A549 treated with ZK216348 at 1 μM for 4 hours (cell line): Measurements from ENCODE around the gene MAP3K12. TPM values are rescaled to one million over a fixed set of nuclear protein-coding genes. Genes with fewer than 3 reads are reported as not detected.

Experiments
- total RNA-seq: library from RNA; stranded (reverse); fragments of 200-300 nt; extraction: Qiagen RNA extraction; gene quantifications from 5 replicates; pipeline ENCODE4 v1.2.3, GENCODE V29; 2022; ENCODE audit warnings: low read depth

MAP3K12 gene
- 6.7 to 19.4 TPM (median 16.0 TPM) in 5 replicates for total RNA-seq

GRCh38 chr12:53499266-53500141 is at the start of gene MAP3K12:
Gene MAP3K12 (minus strand): TSS chr12:53499458. CDS start chr12:53487391, 12,067 bp downstream.

GRCh38 chr12:53506881-53507602 is 7.8 kb upstream of the MAP3K12 start, which contains the start of gene NPFF:
Gene NPFF (minus strand): TSS chr12:53507484. CDS start chr12:53507474, 10 bp downstream.

GRCh38 chr12:53500776-53501614 is 1.7 kb upstream of the MAP3K12 start, which contains the start of gene TARBP2:
Gene TARBP2 (plus strand): TSS chr12:53501283. CDS start chr12:53501409, 126 bp downstream.

GRCh38 chr12:53451661-53452158 is 47.5 kb downstream of the MAP3K12 start, which contains the start of gene PCBP2:
Gene PCBP2 (plus strand): TSS chr12:53452102. CDS start chr12:53454801, 2,699 bp downstream.

GRCh38 chr12:53441040-53441833 is 58.0 kb downstream of the MAP3K12 start, which contains the start of gene PRR13:
Gene PRR13 (plus strand): TSS chr12:53441734. CDS start chr12:53442715, 981 bp downstream.

Other genes with a start within 250 kb of the MAP3K12 start
- 10.5 to 24.6 TPM (median 22.1 TPM) in 5 replicates for gene ESPL1, start 231.2 kb downstream of the MAP3K12 start, total RNA-seq
- gene PFDN5, start 203.9 kb downstream of the MAP3K12 start, total RNA-seq = 459 to 605 TPM (median 496 TPM) in 5 replicates
- gene MYG1, start 199.8 kb downstream of the MAP3K12 start, total RNA-seq = 66.3 to 92.7 TPM (median 86.6 TPM) in 5 replicates
- gene AAAS, start 177.8 kb downstream of the MAP3K12 start, total RNA-seq = 66.2 to 81.3 TPM (median 77.4 TPM) in 5 replicates
- gene SP7, start 163.1 kb downstream of the MAP3K12 start, total RNA-seq = not detected in 5 replicates
- 16.9 to 28.2 TPM (median 22.8 TPM) in 5 replicates for gene SP1, start 119.3 kb downstream of the MAP3K12 start, total RNA-seq
- 0.88 to 2.1 TPM (median 1.3 TPM) in 5 replicates for gene AMHR2, start 75.6 kb downstream of the MAP3K12 start, total RNA-seq
- 282 to 366 TPM (median 357 TPM) in 5 replicates for gene PRR13, start 57.7 kb downstream of the MAP3K12 start, total RNA-seq
- gene PCBP2, start 47.4 kb downstream of the MAP3K12 start, total RNA-seq = 612 to 699 TPM (median 657 TPM) in 5 replicates
- gene TARBP2, start 1.8 kb upstream of the MAP3K12 start, total RNA-seq = 35.6 to 63.5 TPM (median 55.9 TPM) in 5 replicates
- gene NPFF, start 8.0 kb upstream of the MAP3K12 start, total RNA-seq = not detected in 5 replicates
- 17.8 to 26.2 TPM (median 19.5 TPM) in 5 replicates for gene ATF7, start 126.9 kb upstream of the MAP3K12 start, total RNA-seq
- gene ATP5MC2, start 176.6 kb upstream of the MAP3K12 start, total RNA-seq = 468 to 762 TPM (median 683 TPM) in 5 replicates
- gene CALCOCO1, start 228.0 kb upstream of the MAP3K12 start, total RNA-seq = 17.7 to 23.5 TPM (median 21.0 TPM) in 5 replicates